HG03025 (cell line): ENCODE measurements around the gene HNF4A.
"Not testable (repeated sequence)": the region's sequence is repeated elsewhere in the genome, so short reads cannot be mapped to it uniquely, and the experiment has no call there.

Source experiments
- ATAC-seq: cut with Tn5 transposase; IDR thresholded peaks from one replicate; pipeline ENCODE4 v1.9.1; 2021; ENCODE audit warnings: mild to moderate bottlenecking, moderate library complexity; ENCODE audit not compliant: unreplicated experiment, low FRiP score

Gene HNF4A

GRCh38 chr20:44461142-44461802 is 105.8 kb downstream of the HNF4A start:
- ATAC-seq: no peak

- ATAC-seq: no peak
These were observed 106.3 kb downstream of the HNF4A start for GRCh38 chr20:44461803-44462174.

- no peak for ATAC-seq
These were observed 108.0 kb downstream of the HNF4A start for GRCh38 chr20:44463466-44463865.

- no peak for ATAC-seq
These were observed 109.0 kb downstream of the HNF4A start for GRCh38 chr20:44464514-44464913.

GRCh38 chr20:44465001-44465560 is 109.6 kb downstream of the HNF4A start:
- ATAC-seq: no peak

- no peak for ATAC-seq
These were observed 111.9 kb downstream of the HNF4A start for GRCh38 chr20:44467289-44467883.

GRCh38 chr20:44468044-44468782 is 112.7 kb downstream of the HNF4A start:
- no peak for ATAC-seq

GRCh38 chr20:44470327-44470726 is 114.8 kb downstream of the HNF4A start:
- no peak for ATAC-seq

- no peak for ATAC-seq
These were observed 116.0 kb downstream of the HNF4A start for GRCh38 chr20:44471481-44471882.

- ATAC-seq: not testable (repeated sequence)
These were observed 116.8 kb downstream of the HNF4A start for GRCh38 chr20:44472283-44472682.

- no peak for ATAC-seq
These were observed 119.8 kb downstream of the HNF4A start for GRCh38 chr20:44475372-44475693.

- ATAC-seq: peak; percentile 76
These were observed 120.4 kb downstream of the HNF4A start, which contains the start of gene TTPAL for GRCh38 chr20:44475694-44476560. Gene TTPAL (plus strand): TSS chr20:44475874. CDS start chr20:44480000, 4,126 bp downstream.

GRCh38 chr20:44477151-44477550 is 121.7 kb downstream of the HNF4A start:
- no peak for ATAC-seq

GRCh38 chr20:44478206-44478605 is 122.7 kb downstream of the HNF4A start:
- no peak for ATAC-seq

- no peak for ATAC-seq
These were observed 124.1 kb downstream of the HNF4A start for GRCh38 chr20:44479643-44480042.

- ATAC-seq: no peak
These were observed 124.6 kb downstream of the HNF4A start for GRCh38 chr20:44480097-44480496.

GRCh38 chr20:44481719-44482416 is 126.4 kb downstream of the HNF4A start:
- no peak for ATAC-seq

GRCh38 chr20:44483112-44483511 is 127.6 kb downstream of the HNF4A start:
- no peak for ATAC-seq
